SK-N-MC (cell line): Measurements from ENCODE around the gene JUND.
"Not testable (repeated sequence)": the region's sequence is repeated elsewhere in the genome, so short reads cannot be mapped to it uniquely, and the experiment has no call there.

Experiments
- DNase-seq: peaks from one replicate; pipeline ENCODE4 v3.0.0-alpha.2; 2011; ENCODE audit warnings: low read depth, low spot score
- H3K27ac ChIP-seq: fragments of 200-600 bp; sonication (generic); 2 replicates; pipeline ENCODE4 v1.5.1; 2016; ENCODE audit warnings: mixed run types
- H3K36me3 ChIP-seq: fragments of 200-600 bp; sonication (generic); 2 replicates; pipeline ENCODE4 v1.6.1; 2017; ENCODE audit warnings: antibody characterized with exemption, low read length, mixed read lengths; ENCODE audit not compliant: insufficient read depth
- H3K4me3 ChIP-seq: fragments of 200-600 bp; sonication (generic); 2 replicates; pipeline ENCODE4 v1.5.1; 2016
- H3K9ac ChIP-seq: fragments of 200-600 bp; sonication (generic); 2 replicates; pipeline ENCODE4 v1.8.0; 2017; ENCODE audit warnings: mixed run types, mixed read lengths; ENCODE audit not compliant: insufficient read length
- H3K9me3 ChIP-seq: fragments of 200-600 bp; sonication (generic); 2 replicates; pipeline ENCODE4 v1.6.1; 2017; ENCODE audit warnings: low read depth, mild to moderate bottlenecking, antibody characterized with exemption, low read length, moderate library complexity, mixed read lengths
- EZH2 ChIP-seq: fragments of 200-600 bp; sonication (generic); IDR thresholded peaks from one replicate; pipeline ENCODE4 v1.6.1; 2017; ENCODE audit warnings: antibody characterized with exemption
- FOXP2 ChIP-seq: optimal IDR thresholded peaks from 2 replicates; pipeline ENCODE3; 2011; ENCODE audit warnings: mild to moderate bottlenecking, moderate library complexity; ENCODE audit not compliant: insufficient read depth; ENCODE audit errors: extremely low read length, control extremely low read depth
- POLR2AphosphoS5 ChIP-seq: IDR thresholded peaks from 2 replicates; pipeline ENCODE4 v1.6.1; 2012; ENCODE audit warnings: mild to moderate bottlenecking, low read depth, low read length, borderline replicate concordance

The JUND gene

GRCh38 chr19:18281082-18282020 is at the start of gene JUND:
Gene JUND, minus strand, starts transcription at chr19:18281622. Its CDS starts 138 bp downstream, at chr19:18281484.
- Histone ChIP-seq H3K9ac (peak within 1 kb of the TSS; percentile 100), H3K27ac (peak within 1 kb of the TSS; percentile 100), H3K36me3 (peaks cover 11% of the 10 kb centered on the region), H3K4me3 (peak within 1 kb of the TSS; percentile 96), H3K9me3 (no peaks in the 10 kb centered on the region)
- TF ChIP-seq POLR2AphosphoS5: no peak; the same call in 1 of the 2 replicates
- peak; percentile 99 for TF ChIP-seq FOXP2
- no peak for DNase-seq

DNA sequence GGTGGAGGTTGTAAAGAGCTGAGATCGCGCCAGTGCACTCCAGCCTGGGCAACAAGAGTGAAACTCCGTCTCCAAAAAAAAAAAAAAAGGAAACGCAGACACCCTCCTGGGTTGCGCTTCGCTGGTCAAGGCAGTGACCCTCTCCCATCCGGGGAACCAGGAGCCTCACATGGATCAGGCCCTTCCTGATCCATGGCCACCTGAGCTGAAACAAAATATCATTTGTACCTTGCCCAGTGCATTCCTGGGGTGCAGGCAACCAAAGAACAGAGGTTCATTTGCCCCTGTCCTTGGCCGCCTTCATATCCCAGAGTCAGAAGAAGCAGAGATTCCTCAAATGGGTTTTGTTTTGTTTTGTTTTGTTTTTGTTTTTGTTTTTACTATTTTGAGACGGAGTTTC is 49.4 kb upstream of the JUND start:
- H3K9ac ChIP-seq: no peak overlapping the region
- H3K36me3 ChIP-seq: no peaks in the 10 kb centered on the region
- TF ChIP-seq EZH2 (no peak), FOXP2 (no peak), POLR2AphosphoS5 (no peak)
- H3K4me3 ChIP-seq: no peak overlapping the region
- DNase-seq: no peak
- no peak overlapping the region for H3K27ac ChIP-seq
- no peaks in the 10 kb centered on the region for H3K9me3 ChIP-seq

DNA sequence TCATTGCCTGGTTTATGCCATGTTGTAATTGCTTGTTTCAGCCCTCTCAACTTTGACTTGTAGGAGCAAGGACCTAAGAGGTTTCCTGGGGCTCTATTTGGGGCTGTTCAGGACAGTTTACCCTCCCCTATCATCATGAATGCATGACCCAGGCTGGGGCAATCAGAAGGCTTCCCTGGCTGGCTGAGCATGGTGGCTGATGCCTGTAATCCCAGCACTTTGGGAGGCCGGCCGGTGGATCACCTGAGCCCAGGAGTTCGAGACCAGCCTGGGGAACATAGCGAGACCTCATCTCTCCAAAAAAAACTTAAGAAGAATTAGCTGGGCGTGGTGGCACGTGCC is 47.6 kb upstream of the JUND start:
- peak overlapping the region; percentile 56 for H3K9ac ChIP-seq

GRCh38 chr19:18328340-18329034 is 47.1 kb upstream of the JUND start:
- Histone ChIP-seq H3K4me3 (peak overlapping the region; percentile 77), H3K27ac (no peak overlapping the region; the same call in 1 of the 2 replicates), H3K36me3 (no peaks in the 10 kb centered on the region), H3K9me3 (no peaks in the 10 kb centered on the region), H3K9ac (peak overlapping the region; percentile 56)
- DNase-seq: peak; percentile 95
- TF ChIP-seq POLR2AphosphoS5 (peak; percentile 51; the same call in 1 of the 2 replicates), FOXP2 (no peak)

More for the DNA sequence above, 47.6 kb upstream of the JUND start:
- Histone ChIP-seq H3K4me3 (peak overlapping the region; percentile 77), H3K27ac (no peak overlapping the region; the same call in 1 of the 2 replicates), H3K9me3 (no peaks in the 10 kb centered on the region), H3K36me3 (no peaks in the 10 kb centered on the region)
- DNase-seq: no peak
- TF ChIP-seq EZH2 (no peak), FOXP2 (no peak), POLR2AphosphoS5 (no peak)

DNA sequence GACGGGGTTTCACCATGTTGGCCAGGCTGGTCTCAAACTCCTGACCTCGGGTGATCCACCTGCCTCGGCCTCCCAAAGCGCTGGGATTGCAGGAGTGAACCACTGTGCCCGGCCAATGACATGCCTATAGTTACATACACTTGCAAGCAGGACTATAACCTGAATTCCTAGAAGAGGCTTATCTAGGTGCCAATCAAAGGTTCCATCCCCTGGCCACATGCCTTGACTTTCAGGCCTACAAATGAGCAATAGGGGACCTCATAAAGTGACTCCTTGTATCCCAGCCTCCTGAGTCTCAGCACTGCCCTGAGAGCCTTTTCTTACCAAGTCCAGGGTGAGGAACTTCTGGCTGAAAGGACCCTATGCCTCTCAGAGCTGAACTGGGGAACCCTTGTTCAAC is 45.4 kb upstream of the JUND start:
- Histone ChIP-seq H3K4me3 (no peak overlapping the region), H3K36me3 (no peaks in the 10 kb centered on the region), H3K27ac (no peak overlapping the region), H3K9me3 (no peaks in the 10 kb centered on the region), H3K9ac (no peak overlapping the region)
- no peak for DNase-seq
- TF ChIP-seq POLR2AphosphoS5 (no peak), FOXP2 (no peak), EZH2 (no peak)

- not testable (repeated sequence) for H3K36me3 ChIP-seq, H3K9me3 ChIP-seq, H3K9ac ChIP-seq, H3K4me3 ChIP-seq, DNase-seq
- H3K27ac ChIP-seq: peak overlapping the region; percentile 94; the same call in 1 of the 2 replicates
Measured at GRCh38 chr19:18324373-18324731, 42.9 kb upstream of the JUND start.

DNA sequence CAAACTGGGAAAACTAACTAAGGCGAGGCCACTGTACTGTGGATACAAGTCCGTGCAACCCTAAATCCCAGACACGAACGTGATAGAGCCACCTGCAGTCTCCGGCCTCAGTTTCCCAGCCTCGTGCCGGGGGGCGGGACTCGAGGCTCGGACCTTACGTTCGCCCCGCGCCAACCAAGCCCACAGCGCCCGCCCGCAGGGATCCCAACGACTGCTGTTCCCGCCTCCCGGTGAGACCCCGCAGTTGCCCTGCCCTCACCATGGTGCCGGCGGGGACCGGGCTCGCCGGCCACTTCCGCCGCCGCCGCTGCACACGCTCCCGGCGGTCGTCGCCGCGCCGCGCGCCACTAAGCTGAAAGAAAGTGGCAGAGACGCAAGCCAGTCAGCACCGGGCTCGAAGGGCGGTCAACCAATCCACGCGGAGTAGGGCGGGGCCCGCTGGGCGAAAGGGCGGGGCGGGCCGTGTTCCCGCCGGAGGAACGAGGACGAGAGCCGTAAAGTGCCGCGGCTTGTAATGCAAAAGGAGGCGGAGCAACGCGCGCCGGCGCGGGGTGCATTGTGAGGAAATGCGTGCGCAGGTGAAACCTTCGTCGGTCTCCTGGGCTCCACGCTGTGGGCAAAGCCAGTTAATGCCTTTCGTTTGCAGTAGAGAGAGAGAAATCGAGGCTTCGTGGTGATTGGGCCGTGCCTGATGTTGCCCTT is 41.5 kb upstream of the JUND start, which contains the start of gene LSM4:
Gene LSM4, minus strand, starts transcription at position 318 of the 702 bp plus-strand sequence. Its CDS starts 56 bp downstream, at position 262.
- H3K4me3 ChIP-seq: peak within 1 kb of the TSS; percentile 98
- TF ChIP-seq FOXP2 (no peak), EZH2 (no peak), POLR2AphosphoS5 (peak; percentile 87)
- DNase-seq: peak; percentile 83
- H3K36me3 ChIP-seq: no peaks in the 10 kb centered on the region; the same call in 1 of the 2 replicates
- no peaks in the 10 kb centered on the region for H3K9me3 ChIP-seq
- peak within 1 kb of the TSS; percentile 99 for H3K9ac ChIP-seq
- H3K27ac ChIP-seq: peak within 1 kb of the TSS; percentile 94

GRCh38 chr19:18322318-18322758 is 40.9 kb upstream of the JUND start:
- peak overlapping the region; percentile 99 for H3K9ac ChIP-seq
- H3K36me3 ChIP-seq: no peaks in the 10 kb centered on the region; the same call in 1 of the 2 replicates
- H3K27ac ChIP-seq: peak overlapping the region; percentile 87
- TF ChIP-seq FOXP2 (no peak), POLR2AphosphoS5 (0 out of 2 replicates have a peak, but pooled peaks have one; percentile 9)
- DNase-seq: no peak
- H3K4me3 ChIP-seq: peak overlapping the region; percentile 98
- H3K9me3 ChIP-seq: no peaks in the 10 kb centered on the region

DNA sequence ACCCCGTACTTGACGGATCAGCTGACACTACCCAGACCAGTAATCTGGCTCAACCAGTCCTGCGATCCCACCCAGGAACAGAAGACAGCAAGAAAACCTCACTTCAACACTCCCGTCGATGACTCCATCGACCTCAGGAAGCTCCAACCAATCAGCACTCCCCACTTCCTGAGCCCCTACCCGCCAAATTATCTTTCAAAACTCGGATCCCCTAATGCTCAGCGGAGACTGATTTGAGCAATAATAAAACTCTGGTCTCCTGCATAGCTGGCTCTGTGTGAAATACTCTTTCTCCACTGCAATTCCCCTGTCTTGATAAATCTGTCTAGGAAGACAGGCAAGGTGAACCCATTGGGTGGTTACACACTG is 40.3 kb upstream of the JUND start:
- H3K36me3 ChIP-seq: no peaks in the 10 kb centered on the region; the same call in 1 of the 2 replicates
- peak overlapping the region; percentile 87; the same call in 1 of the 2 replicates for H3K27ac ChIP-seq
- DNase-seq: no peak
- no peaks in the 10 kb centered on the region for H3K9me3 ChIP-seq
- TF ChIP-seq FOXP2: no peak
- no peak for TF ChIP-seq POLR2AphosphoS5
- TF ChIP-seq EZH2: no peak
- H3K4me3 ChIP-seq: peak overlapping the region; percentile 98
- peak overlapping the region; percentile 99 for H3K9ac ChIP-seq
